Keratinocyte (primary cell): ENCODE data around the gene LSM6.

Experiments
- EZH2 ChIP-seq: IDR thresholded peaks from one replicate; pipeline ENCODE4 v1.6.1; 2012; ENCODE audit warnings: inconsistent platforms, mild to moderate bottlenecking, low read length, moderate library complexity
- TF ChIP-seq, protein P1 (sequence below), 3 experiments: IDR thresholded peaks in 1 of 3; conservative IDR thresholded peaks in 1 of 3; optimal IDR thresholded peaks in 1 of 3; 2 replicates in 2 of 3; 3 replicates in 1 of 3; pipeline versions ENCODE3 to v1.5.1; 2011; ENCODE audit warnings: low read length in 3 of 3, mild to moderate bottlenecking in 3 of 3, moderate library complexity in 2 of 3, control low read depth in 1 of 3, inconsistent platforms in 1 of 3; ENCODE audit not compliant: insufficient read depth in 2 of 3; ENCODE audit errors: extremely low read depth in 1 of 3

DNA sequence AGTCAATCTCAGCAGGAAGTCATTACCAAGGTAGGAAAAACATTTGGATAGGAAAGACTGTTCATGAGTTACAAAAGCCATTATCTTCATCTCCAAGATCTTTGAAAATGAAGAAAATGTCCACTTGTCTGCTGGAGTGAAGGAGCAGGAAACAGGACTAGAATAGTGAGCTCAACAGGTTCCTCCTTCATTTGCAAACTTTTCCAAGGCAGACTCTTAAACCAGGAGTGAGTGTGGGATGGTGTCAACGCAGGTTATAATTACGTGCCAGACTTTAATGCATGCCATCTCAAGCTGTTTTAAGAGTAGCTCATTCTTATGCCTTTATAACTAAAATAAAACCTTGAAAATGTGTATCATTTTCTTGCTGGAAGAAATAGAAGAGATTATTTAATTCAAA lies 35.4 kb downstream of the LSM6 start:
- TF ChIP-seq, protein P1, sequence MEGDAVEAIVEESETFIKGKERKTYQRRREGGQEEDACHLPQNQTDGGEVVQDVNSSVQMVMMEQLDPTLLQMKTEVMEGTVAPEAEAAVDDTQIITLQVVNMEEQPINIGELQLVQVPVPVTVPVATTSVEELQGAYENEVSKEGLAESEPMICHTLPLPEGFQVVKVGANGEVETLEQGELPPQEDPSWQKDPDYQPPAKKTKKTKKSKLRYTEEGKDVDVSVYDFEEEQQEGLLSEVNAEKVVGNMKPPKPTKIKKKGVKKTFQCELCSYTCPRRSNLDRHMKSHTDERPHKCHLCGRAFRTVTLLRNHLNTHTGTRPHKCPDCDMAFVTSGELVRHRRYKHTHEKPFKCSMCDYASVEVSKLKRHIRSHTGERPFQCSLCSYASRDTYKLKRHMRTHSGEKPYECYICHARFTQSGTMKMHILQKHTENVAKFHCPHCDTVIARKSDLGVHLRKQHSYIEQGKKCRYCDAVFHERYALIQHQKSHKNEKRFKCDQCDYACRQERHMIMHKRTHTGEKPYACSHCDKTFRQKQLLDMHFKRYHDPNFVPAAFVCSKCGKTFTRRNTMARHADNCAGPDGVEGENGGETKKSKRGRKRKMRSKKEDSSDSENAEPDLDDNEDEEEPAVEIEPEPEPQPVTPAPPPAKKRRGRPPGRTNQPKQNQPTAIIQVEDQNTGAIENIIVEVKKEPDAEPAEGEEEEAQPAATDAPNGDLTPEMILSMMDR (optimal IDR thresholded peaks at IDR 0.05 in 1 of 3, IDR thresholded peaks at IDR 0.05 in 1 of 3, conservative IDR thresholded peaks at IDR 0.05 in 1 of 3; ENCODE audit: extremely low read depth in 1 of 3, insufficient read depth in 2 of 3, low read length in 3 of 3), result no peak
- TF ChIP-seq EZH2, result no peak
